ENCODE results near the gene NFIB. TPM values are rescaled to one million over a fixed set of nuclear protein-coding genes. Genes with fewer than 3 reads are reported as not detected.
A peak's percentile ranks its signal among the peaks of the same experiment; 100 is the strongest.

The NFIB gene
- total RNA-seq, 1 donor from 2014 or later: 153 TPM

GRCh38 chr9:14141699-14142098, 172.2 kb downstream of the NFIB start:
- no peak for DNase-seq

- no peak for DNase-seq
Measured at GRCh38 chr9:14140096-14140697, 173.7 kb downstream of the NFIB start.

- no peak for DNase-seq
Measured at GRCh38 chr9:14139287-14139686, 174.7 kb downstream of the NFIB start.

DNA sequence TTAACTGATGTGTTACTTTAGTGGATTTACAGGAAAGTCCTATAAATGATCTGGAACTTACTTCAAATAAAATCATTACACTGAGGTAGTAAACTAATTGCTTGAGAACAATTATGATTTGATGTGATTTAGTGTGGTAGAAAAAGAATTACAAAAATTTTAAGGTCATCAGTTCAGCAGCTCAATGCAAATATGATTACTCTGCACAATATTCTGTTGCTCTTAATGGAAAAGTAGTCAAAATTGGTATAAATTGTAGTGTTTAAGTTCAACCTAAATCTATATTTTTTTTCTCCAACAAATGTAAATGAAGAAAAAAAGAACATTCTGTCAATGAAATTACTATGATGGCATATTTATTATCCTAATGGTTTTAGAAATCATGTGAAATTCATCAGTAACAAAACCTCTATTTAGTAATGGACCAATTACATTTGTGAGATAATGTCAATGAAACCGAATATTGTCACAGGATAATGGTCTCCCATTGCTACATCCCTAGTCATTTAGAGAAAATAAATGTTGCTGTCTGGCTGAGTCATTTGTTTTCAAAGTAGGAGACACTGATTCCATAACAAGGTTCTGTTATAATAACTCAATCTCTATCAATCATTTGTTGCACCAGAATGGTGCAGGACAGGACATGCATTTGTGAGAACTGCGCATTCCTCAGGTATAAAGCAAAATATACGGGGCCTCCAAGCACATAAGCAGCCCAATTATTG, 177.1 kb downstream of the NFIB start:
- no peak for DNase-seq

GRCh38 chr9:14136047-14136635, 177.8 kb downstream of the NFIB start:
- DNase-seq: no peak

GRCh38 chr9:14135421-14135820, 178.5 kb downstream of the NFIB start:
- DNase-seq: no peak

- no peak for DNase-seq
Measured at GRCh38 chr9:14133394-14133793, 180.5 kb downstream of the NFIB start.

- DNase-seq: no peak
Measured at GRCh38 chr9:14132775-14133174, 181.2 kb downstream of the NFIB start.

GRCh38 chr9:14131356-14132088, 182.4 kb downstream of the NFIB start:
- no peak for DNase-seq

DNA sequence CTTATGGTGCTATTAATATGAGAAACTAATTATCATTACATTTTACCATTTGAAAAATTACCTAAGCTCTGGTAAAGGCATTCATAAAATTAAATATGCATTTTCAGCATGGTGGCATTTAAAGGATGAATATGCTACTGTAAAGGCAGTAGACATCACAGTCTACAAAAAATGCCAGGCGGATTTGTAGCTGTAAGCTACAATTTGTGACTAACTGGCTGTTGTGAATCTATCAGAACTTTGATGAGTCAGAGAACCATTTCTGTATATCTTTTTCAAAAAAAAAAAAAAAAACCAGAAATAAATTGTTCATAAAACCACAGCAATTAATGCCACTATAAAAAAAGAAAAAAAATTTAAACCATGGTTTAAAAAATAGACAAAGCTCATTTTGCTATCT, 186.3 kb downstream of the NFIB start:
- DNase-seq: no peak

- DNase-seq: peak; percentile 18
Measured at GRCh38 chr9:14119694-14120514, 194.0 kb downstream of the NFIB start.

DNA sequence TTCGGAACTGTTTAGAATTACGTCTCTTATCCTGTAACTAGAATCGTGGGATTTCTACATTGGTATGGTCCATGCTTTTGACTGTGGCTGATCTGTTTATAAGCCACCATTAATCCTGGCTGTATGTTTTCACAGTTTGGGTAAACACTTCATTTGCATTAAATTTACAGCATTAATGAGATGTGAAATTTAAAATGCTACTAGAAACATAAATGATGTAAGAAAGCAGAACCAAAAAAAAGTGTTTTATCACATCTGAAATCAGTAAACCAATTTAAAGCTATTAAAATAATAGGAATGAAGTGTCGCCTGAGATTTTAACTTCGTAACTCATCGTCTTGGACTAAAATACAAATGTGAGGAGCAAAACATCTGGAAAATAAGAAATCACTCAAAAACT, 201.7 kb downstream of the NFIB start:
- no peak for DNase-seq

- peak; percentile 56 for DNase-seq
Measured at GRCh38 chr9:14111696-14112095, 202.2 kb downstream of the NFIB start.

GRCh38 chr9:14107977-14108376, 206.0 kb downstream of the NFIB start:
- peak; percentile 96 for DNase-seq

GRCh38 chr9:14107495-14107894, 206.4 kb downstream of the NFIB start:
- no peak for DNase-seq

DNA sequence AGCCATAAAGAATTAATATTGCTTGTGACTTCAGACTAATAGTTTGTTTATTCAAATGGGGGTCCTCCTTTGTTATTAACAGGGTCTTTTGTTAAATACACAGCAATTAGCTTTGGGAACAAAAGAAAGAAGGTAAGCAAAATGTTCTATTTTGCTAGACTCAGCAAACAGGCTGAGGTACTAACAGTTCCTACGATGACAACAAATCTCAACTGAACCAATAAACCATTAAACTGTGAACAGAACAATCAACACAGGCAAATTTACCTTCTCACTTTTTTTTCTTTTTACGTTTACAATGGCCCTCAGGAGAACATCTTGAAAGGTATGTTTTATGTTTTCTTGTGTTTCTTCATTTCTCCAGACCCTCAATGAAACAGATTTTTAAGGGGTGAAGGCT, 207.2 kb downstream of the NFIB start:
- DNase-seq: no peak

DNA sequence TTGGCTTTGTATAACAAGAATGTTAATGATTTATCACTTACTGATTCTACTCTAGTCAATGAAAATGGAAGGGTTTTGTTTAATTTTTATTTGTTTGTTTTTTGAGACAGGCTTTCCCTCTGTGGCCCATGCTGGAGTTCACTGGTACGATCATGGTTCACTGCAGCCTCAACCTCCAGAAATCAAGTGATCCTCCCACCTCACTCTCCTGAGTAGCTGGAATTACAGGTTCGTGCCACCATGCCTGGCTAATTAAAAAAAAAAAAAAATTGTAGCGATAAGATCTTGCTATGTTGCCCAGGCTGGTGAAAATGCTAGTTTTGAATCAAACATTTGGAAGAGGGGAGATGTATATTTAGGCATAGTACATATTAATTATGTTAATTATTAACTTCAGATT, 209.4 kb downstream of the NFIB start:
- no peak for DNase-seq

DNA sequence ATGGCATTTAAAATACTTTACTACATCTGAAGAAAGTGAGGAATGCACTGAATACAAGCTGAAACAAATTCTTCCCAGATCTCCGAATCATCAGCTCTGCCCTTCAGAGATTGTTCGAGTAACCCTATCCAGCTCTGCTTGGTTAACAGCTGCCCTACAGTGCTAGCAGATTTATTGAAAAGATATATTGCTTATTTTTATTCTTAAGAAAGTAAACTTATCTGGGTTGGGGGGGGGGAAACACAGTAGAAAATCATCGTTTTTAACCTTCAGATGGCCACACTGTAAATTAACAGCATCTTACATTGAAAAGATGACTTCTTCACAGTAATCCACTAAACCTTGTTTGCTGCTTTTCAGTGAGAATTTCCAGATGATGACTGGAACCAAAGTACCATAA, 210.8 kb downstream of the NFIB start:
- DNase-seq: no peak

DNA sequence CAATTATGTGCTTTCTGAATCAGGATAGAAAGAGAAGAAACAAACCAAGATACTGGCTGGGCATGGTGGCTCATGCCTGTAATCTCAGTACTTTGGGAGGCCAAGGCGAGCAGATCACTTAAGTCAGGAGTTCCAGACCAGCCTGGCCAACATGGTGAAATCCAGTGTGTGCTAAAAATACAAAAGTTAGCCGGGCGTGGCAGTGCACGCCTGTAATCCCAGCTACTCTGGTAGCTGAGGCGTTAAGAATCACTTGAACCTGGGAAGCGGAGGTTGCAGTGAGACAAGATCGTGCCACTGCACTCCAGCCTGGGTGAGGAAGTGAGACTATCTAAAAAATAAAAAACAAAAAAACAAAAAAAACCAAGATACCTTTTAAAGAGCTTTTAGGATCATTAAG, 214.2 kb downstream of the NFIB start:
- DNase-seq: no peak

- peak; percentile 24 for DNase-seq
Measured at GRCh38 chr9:14098486-14099180, 215.3 kb downstream of the NFIB start.

DNA sequence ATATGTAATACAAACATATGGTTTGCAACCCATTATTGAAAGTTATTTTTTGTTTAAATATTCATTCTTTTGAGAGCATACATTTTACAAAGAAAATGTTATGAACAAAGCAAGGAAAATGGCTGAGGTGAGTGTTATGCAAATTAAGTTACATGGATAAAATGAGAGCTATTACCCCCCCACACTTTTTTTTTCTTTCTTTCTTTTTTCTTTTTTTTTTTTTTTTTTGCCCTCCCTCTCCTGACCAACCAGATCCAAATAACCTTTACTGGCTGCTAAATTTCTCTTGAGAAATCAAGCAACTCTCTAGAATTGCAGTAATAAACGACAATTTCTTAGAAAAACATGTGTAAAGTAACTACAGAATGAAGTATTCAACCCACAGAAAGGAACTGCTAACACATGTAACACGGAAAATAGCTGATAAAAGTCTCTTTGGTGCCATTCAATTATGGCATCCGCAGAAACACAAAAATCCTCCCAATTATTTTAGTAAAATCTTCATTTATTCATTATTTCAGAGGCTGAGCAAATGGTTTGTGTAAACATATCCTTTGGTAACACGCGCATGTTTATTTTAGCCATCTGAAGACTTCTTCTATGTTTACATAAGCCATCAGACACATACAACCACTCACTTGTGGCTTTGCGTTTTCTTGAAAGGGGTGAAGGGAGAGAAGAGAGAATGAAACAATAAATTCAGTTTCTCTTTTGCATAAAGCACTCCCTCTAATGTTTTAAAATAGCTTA, 216.1 kb downstream of the NFIB start:
- peak; percentile 38 for DNase-seq

All from dermis blood vessel endothelial cell (primary cell).